ENCODE results near the gene MRPL36. TPM values are rescaled to one million over a fixed set of nuclear protein-coding genes. Genes with fewer than 3 reads are reported as not detected.
A peak's percentile ranks its signal among the peaks of the same experiment; 100 is the strongest.

The MRPL36 gene
- total and polyA plus RNA-seq, 12 donors, result 43.4 to 126 (median 49.8) TPM

- ATAC-seq (peak in 1 of 8 donors; percentile 17), DNase-seq (no peak)
- TF ChIP-seq CTCF (IDR thresholded peaks at IDR 0.05), result no peak
- Histone ChIP-seq H3K9me3 (no peaks in the 10 kb centered on the region), H3K4me3 (no peak overlapping the region), H3K27me3 (no peaks in the 10 kb centered on the region), H3K4me1 (no peaks in the 10 kb centered on the region), H3K27ac (no peak overlapping the region), H3K36me3 (peaks cover 0 to 67% (median 2%) of the 10 kb centered on the region in 9 donors)
- 88 to 90% methylated on average over 26 of the region's 26 CpGs for WGBS, 2 donors
- intact Hi-C loops (cut with DNase I), result no loop called here
Observed at GRCh38 chr5:1826235-1826980, 26.8 kb upstream of the MRPL36 start.

GRCh38 chr5:1824903-1825841 is 25.5 kb upstream of the MRPL36 start:
- no peak for TF ChIP-seq CTCF (IDR thresholded peaks at IDR 0.05)
- Histone ChIP-seq H3K4me1 (no peaks in the 10 kb centered on the region), H3K36me3 (peaks cover 0 to 77% (median 14%) of the 10 kb centered on the region in 9 donors), H3K27me3 (no peaks in the 10 kb centered on the region), H3K27ac (no peak overlapping the region), H3K4me3 (no peak overlapping the region), H3K9me3 (no peaks in the 10 kb centered on the region)
- ATAC-seq (no peak), DNase-seq (no peak)
- 94 to 98% methylated on average over 26 to 27 of the region's 27 CpGs for WGBS, 2 donors
- intact Hi-C loops (cut with DNase I), result no loop called here

- Histone ChIP-seq H3K9me3 (no peaks in the 10 kb centered on the region), H3K36me3 (peaks cover 0 to 77% (median 17%) of the 10 kb centered on the region in 9 donors), H3K27me3 (no peaks in the 10 kb centered on the region), H3K27ac (no peak overlapping the region), H3K4me1 (no peaks in the 10 kb centered on the region), H3K4me3 (no peak overlapping the region)
- 91 to 94% methylated on average over 25 of the region's 25 CpGs for WGBS, 2 donors
- intact Hi-C loops (cut with DNase I), result no loop called here
- ATAC-seq (peak in 1 of 8 donors; percentile 18), DNase-seq (no peak)
- no peak for TF ChIP-seq CTCF (IDR thresholded peaks at IDR 0.05)
Observed at GRCh38 chr5:1824109-1824821, 24.6 kb upstream of the MRPL36 start.

Measured in heart right ventricle (tissue), 16 donors.